DMS114 treated with DMSO at 0.1 percent for 48 hours (cell line): Measurements from ENCODE around the gene DNAAF8.

ENCODE experiments used
- DNase-seq: peaks from one replicate; lab custom pipeline; 2025; ENCODE audit not compliant: unreplicated experiment; lab: John Stamatoyannopoulos, UW

The DNAAF8 gene

DNA sequence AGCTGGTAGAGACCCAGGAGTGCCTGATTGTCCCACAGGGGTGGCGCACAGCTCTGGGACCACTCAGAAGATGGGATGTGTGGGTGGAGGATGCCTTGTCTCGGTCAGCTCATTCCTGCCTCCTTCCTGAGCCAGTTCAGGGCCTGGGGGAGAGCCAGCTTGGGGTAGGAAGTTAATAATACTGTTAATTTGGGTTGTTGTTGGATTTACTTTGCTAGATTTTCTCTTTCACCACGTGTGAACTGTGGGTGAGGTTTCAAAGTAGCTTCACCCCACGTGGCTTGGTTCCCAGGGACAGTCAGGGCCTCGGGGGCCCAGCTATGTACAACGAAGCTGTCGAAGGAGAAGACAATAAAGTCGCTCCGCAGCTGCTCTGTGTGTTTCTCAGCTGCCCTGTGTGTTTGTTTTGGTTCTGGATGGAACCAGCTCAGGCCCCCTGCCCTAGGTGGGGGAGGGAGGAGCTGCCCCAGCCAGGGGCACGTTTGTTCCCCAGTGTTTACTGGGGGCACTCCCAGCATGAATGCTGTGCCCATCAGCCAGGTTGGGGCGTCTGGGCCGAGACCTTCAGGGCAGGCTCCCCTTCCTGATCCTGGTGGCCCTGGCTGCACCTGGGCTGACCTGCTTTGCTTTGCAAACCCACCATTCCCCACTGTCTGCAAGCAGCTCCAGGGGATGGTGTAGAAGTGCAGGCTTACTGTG lies 38.7 kb upstream of the DNAAF8 start:
- no peak for DNase-seq

DNA sequence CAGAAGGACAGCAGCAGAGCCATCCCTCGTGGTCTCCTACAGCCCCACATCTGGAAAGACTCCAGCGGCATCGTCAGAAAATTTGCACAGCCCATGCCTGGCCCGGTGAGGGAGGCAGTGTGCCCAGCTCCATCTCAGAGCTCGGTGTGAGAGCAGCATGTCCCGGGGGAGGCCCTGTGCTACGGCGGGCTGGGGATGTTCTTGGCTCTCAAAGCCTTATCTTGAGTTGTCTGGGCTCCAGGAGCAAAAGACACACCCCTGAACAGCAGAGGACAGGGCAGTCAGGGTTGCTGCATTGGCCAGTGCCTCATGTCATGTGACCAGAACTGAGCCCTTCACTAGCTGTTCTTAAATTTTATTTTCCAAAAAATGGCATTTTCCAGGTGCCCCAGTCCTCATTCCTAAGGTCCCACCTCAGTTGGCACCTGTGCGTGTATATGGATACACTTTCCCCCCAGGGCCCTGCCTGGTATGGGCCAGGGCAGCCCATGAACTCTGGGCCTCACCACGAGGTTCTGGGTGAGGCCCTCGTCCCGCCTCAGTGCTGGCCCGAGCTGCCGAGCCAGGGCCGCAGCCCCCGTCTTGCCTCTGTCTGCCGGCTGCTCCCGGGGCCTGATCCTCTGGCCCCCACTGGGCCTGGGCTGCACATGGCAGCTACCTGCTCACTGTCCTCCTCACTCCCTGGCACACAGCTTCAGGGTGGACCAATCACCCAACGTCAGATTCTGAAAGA lies 38.0 kb upstream of the DNAAF8 start:
- DNase-seq = no peak

DNA sequence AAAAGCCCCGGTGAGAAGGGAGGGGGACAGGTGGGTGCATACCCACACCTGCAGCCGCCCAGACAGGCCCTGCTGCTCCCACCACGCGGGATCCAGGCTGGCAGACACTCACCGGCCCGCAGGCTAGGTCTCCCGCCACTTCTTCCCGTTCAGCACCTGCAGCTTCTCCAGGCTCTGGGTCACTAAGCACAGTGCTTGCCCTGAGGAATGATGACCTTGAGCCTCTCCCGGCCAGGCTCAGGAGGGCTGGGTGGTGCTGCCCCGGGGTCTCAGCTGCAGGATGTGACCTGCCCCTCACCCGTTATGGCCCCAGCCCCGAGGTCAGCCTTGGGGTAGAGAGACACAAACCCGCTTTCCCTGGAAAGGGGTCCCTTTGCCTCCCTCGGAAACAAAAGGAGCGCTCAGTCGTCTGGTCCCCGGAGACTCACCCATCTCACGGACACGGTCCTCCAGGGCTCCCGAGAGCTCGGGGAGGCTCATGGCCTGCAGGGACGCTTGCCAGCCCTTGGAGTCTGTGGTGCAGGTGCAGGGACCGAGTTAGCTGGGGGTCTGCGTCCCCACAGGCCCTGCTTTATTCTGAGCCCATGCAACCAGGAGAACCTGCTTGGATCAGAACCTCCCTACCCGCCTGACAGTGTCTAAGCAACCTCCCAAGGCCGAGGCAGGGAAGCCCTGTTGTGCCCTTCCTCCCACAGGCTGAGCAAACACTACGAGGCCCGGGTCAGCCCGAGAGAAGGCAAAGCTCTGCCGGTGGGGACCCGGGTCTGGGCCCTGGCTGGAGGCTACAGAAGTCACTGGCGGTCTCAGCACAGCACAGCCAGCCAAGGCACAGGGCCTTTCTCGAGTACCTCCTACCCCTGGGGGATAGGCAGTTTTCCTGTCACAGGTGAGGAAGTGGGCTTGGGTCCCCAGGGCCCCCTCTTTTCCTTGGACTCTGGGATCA lies 37.2 kb upstream of the DNAAF8 start:
- DNase-seq = no peak

DNA sequence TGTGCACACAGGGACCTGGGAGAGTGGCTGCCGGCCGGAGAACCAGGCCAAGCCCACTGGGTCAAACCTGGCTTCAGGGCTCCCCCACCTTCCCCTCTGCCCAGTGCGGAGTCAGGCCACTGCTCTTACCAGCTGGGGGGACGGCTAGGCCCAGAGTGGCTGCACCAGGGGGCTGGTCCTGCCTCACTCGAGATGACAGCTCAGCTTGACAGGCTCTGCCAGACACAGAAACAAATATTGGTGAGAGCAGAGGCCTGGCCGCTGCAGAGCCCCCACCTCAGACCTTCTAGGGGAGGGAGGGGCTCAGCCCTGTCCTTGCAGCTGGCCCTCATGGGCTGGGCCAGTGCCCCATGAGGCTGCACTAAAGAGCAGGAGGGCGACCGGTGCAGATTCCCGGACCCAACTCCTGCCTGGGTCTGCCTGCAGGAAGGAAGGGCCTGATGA lies 36.5 kb upstream of the DNAAF8 start:
- no peak for DNase-seq

DNA sequence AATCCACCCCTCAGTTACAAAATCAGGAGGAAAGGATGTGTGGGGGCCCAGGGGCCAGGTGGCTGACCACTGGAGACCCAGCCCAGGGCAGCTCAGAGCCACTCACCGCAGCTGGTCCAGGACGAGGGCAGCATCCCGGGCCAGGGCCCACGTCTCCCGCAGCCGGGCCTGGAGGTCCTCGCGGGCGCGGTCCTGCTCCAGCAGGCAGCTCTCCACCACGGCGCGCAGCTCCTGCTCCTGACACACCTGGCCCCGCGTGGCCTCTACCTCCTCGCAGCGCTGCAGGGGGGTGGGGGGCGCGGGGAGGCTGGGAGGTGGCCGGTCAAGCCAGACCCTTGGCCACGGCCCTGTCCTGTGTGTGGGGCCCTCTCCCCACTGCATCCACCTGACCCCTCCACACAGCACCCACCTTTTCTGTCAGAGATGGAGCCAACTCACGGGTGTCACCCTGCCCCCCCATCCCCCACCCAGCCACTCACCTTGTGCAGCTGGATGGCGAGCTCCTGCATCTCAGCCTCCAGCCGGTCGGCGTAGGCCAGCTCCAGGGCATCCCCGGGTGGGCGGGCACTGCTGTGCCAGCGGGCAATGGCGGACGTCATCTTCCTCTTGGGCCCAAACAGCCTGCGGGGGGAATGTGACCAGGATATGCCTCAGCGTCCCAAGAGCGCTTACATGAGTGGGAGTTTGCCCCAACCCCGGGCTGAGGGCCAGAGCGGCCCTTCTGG lies 35.9 kb upstream of the DNAAF8 start:
- no peak for DNase-seq

DNA sequence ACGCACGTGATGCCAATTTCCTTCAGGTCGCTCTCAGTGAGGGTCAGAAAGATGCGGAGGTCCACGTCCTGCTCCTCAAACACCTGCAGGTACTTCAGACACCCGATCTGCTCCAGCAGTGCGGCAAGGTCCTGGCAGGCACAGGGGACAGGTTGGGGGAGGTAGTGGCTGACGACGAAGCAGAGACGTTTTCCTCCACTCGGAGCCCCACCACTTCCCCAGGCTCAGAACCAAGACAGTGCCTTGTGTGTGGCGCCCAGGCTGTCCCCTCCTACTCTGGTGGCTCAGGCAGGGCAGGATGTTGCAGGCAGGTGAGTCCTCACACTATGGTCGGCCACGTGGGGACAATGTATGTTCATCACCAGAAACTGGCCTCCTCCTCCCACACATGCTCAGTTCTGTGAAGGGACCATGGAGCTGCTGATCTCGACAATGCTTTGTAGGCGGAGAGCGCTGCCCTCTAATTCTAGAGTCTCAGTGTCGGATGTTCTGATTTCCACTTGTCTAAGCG lies 35.2 kb upstream of the DNAAF8 start:
- DNase-seq = no peak

DNA sequence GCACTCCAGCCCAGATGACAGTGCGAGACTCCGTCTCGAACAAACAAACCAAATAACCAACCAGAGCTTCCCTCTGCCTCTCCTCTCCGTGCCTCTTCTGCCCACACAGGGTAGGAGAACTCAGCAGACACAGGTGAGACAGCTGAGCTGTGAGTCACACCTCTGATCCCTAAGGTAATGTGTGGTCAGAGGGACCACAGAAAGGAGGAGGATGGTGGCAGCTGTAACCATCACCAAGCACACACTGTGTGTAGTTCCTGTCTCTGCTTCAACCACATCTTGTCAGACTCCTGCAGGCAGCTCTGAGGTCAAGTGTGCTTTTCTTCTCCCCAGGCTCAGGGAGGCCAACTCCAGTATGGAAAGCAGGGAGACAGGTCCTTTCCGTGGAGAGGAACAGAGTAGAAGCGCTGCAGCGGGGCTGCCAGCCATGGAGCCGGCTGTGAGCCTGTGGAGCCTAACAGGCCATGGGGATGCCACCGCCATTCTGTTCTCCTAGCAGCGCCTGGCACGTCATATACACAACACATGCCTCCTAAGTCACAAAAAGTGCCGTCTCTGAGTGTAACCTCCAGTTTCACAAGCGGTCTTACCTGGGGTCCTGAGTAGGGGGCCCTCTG lies 33.8 kb upstream of the DNAAF8 start:
- no peak for DNase-seq

DNA sequence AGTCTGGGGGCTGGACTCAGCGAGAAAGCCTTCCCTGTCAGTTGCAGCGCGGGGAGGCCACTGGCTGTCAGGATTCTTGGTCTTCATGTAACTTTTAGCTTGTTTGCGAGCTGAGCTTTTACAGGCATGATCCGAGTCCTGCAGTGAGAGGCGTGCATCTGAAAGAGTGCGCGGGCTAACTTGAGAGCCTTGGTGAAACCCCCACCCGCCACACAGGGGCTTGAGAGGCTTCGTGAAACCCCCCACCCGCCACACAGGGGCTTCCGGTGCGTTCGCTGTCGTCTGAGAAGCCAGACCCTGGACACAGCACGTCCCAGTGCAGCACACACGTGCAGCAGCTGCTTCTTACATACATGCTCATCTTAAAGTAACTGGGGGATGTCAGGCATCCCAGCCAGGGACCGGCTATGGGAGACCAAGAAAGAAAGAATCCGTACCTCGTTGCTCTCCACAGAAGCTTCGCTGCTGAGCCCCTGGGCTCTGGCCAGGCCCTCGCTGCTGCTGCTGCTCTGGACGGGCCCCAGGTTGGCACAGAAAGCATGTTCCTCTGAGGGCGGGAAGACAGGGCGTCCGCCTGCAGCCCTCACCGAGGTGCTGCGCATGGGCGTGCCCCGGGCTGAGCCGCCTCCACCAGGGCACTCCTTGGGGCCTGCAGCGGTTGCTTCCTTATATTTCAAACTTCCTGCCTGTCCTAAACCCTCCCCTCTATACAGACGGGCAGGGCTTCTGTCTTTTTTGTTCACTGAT lies 33.2 kb upstream of the DNAAF8 start:
- no peak for DNase-seq

DNA sequence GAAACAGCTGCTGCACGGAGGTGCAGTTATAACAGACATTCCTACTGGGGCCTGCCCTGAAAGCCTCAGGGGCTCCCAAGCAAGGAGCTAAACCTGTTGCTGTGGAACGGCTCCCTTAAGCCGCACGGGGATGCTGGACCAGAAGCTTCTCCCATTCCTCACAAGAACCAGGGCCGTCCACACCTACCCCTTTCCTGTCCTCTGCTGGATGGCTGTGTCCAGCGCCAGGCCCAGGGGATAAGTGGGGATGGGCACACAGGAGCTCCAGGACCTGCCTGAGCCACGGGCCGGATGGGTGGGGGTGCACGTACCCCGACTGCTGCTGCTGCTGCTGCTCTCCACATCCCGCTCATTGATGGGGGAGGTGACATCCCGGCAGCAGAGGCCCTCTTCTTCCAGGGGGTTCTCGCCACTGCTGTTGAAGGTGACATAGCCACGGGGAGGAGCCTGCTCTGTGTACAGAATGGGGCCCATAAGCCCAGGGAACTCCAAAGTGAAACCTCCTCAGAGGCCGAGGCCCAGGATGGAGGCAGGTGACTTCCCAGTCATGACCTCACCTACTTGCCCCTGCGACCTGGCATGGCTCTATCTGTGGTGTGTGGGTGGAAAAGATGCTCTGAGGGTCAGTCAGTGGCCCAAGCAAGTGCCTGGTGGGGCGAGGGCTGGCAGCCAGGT lies 32.4 kb upstream of the DNAAF8 start:
- DNase-seq = no peak

DNA sequence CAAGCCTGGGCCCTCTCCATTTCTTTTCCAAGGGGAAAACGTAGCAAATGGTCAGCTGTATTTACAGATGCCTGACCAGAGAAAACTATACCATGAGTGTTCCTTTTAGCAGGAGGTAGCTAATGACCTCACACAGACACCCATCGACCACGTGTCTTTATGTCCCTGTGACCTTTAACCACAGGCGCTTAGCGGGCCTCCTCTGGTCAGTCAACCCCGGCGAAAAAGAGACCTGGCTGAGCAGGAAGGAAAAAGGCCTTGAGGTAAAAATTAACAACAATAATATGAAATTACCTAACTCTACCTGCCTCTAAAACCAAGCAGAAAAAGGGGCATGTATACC lies 31.9 kb upstream of the DNAAF8 start:
- DNase-seq = no peak

DNA sequence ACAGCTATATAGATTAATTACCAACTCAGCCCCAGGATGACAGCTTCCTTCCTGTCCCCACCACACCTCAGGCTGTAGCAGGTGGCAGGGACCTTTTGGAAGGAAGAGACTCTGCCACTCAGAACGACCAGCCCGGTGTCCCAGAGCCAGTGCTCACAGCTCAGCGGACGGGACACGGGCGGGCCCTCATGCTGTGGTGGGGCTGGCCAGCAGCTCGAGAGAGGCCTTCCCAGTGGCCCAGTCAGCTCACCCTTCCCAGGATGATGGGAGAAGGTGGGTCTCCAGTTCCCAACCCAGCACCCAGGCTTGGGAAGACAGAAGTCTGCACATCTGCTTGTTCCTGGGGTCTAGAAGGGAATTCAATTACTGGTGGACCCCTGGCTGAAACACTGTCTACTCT lies 30.4 kb upstream of the DNAAF8 start:
- no peak for DNase-seq

DNA sequence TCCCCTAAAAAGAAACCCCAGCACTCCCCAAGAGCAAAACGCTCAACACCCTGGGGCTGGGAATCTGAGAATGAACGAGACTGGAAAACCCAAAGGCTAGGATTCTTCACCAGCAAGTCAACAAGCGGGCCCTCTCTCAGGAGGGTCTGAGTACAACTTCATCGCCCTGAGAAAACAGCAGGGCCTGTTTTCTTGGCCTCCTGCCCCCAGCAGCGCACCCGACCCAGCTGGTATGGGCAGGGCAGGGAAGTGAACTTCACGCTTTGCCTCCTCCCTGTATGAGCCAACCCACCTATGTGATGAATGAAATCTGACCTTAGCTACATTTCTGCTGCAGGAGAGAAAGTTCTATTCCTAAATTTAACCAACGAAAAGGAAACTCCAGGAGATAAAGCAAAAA lies 29.8 kb upstream of the DNAAF8 start:
- no peak for DNase-seq

DNA sequence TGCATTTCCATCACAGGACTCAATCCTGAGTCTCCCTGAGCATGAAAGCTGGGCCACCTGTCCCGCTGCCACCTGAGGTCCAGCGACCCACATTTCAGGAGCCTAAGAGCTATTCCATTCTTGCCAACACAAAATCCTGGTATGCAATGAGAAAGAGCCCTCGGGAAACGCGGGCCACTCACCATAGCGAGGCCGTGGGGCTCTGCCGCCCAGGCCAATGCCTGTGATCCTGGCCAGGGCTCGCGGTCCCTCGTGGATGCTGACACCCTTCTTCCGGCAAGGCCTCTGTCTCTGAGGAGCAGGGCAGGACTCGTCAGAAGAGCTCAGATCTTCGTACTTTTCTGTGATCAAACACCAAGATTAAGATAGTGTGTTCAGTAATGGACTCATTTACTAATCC lies 29.4 kb upstream of the DNAAF8 start:
- no peak for DNase-seq

DNA sequence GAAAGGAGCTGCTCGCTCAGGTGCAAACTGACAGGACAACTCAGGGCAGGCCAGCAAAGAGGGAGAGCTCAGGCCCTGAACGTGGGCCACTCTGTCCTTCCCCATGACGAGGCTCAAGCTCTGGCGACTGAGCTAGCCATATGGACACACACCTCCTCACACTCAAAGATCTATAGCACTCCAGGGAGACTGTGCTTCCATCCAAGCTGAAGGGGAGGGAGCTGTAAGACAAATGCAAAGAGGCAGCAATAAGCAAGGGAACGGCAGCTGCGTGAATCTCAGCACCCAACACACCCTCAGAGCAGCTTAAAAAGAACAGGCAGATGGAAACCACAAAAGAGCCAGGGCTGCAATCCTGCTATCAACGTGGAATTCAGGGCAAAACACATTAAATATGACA lies 27.5 kb upstream of the DNAAF8 start:
- DNase-seq = no peak

DNA sequence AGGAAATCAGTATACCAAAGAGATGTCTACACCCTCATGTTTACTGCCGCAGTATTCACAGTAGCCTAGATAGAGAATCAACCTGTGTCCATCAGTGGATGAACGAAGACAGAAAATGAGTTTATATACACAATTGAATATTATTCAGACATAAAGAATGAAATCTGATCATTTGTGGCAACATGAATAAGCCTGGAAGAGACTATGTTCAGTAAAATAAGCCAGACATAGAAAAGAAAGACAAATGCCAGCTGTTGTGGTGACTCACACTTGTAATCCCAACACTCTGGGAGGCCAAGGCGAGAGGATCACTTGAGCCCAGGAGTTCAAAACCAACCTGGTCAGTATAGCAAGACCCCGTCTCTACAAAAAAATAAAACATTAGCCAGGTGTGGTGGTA lies 24.9 kb upstream of the DNAAF8 start:
- no peak for DNase-seq

DNA sequence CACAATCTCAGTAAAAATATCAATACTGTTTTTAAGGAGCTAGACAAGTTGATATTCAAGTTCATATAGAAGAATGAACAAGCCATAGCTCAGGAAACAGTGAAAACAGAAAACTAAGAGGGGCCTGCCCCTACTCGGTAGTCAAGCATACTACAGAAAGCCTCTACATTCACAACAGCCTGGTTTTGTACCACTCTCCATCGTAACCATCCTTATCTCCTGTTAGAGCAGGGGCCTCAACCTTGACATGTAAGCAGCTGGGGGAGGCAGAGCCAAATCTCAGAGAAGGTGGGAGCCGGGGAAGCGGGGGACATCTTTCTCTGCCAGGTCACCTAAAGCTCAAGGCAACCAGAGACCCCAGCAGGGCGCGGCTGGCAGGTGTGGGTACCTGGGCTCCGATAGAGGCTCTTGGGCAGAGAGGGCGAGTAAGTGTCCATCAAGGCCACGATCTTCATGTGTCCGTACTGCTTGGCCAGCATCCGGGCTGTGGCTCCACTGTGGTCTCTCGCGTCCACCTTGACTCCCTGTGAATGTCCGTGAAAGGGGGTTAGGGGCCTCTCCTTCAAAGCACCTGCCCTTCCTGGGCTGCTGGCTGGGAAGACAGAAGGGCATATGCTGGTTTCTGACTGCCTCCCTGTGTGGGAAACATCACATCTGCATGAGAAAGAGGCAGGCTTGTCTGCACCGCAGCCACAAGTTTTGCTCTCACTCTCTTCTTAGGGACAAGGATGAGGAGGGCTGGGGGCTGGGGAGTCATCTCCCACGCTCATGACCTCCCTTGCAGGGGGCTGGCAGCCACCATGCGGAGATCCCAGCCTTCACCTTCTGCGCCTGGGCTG lies 20.5 kb upstream of the DNAAF8 start:
- no peak for DNase-seq

DNA sequence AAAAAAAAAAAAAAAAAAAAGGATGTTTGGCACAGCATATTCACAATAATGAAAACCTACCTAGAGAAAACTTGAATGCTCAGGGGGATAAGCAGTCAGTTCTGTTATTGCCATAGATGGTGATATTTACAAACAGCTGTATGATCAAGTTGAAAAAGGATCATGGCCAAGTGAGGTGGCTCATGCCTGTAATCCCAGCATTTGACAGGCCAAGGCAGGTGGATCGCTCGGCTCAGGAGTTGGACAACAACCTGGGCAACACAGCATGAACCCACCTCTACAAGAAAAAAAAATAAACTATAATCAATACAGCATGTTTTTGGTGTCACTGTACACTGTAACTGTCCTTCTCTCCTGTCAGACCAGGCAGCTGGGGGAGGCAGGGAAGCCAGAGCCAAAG lies 19.3 kb upstream of the DNAAF8 start:
- DNase-seq = no peak

DNA sequence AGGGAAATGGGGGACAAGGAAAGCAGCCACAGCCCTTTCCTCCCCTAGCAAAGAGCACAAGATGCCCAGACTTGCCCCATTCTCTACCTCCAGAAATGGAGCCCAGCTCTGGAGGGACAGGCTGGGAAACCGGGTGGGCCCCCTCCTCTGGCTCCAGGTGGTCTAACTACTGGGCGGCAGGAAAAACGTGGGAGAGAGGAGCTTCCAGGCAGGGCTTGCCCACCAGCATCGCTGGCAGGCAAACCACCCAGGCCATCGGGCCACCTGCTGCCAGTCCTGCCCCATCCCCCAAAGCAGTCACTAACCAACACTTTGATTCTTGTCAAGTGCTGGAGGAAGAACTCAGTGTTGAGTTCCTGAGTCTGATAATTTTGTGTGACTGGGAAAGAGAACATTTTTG lies 15.9 kb upstream of the DNAAF8 start:
- no peak for DNase-seq
